Esophagus squamous epithelium (tissue), 4 donors: Measurements from ENCODE around the gene PGAP6.

Experiments used
- CTCF ChIP-seq, 6 experiments: fragments of 450-650 bp in 4 of 6; fragments of 200-600 bp in 2 of 6; sonication (generic) in 2 of 6; IDR thresholded peaks; one replicate each; pipeline ENCODE4 v1.5.1; 2016 to 2019; ENCODE audit warnings: antibody characterized with exemption in 6 of 6, mild to moderate bottlenecking in 4 of 6, moderate library complexity in 4 of 6
- POLR2A ChIP-seq, 4 donors: fragments of 450-650 bp; IDR thresholded peaks; one replicate each; pipeline ENCODE4 v1.6.1; 2017; ENCODE audit warnings: antibody characterized with exemption in 4 of 4, mild to moderate bottlenecking in 4 of 4, moderate library complexity in 3 of 4

- TF ChIP-seq CTCF (IDR thresholded peaks at IDR 0.05) (no peak), POLR2A (IDR thresholded peaks at IDR 0.05) (no peak)
Measured at GRCh38 chr16:405548-406506, 24.0 kb upstream of the PGAP6 start.
